ENCODE measurements around the gene CFAP157. TPM values are rescaled to one million over a fixed set of nuclear protein-coding genes. Genes with fewer than 3 reads are reported as not detected.
"Not testable (repeated sequence)": the region's sequence is repeated elsewhere in the genome, so short reads cannot be mapped to it uniquely, and the experiment has no call there.

The CFAP157 gene
- total RNA-seq, 1 donor from 2014 or later = 1.3 TPM

DNA sequence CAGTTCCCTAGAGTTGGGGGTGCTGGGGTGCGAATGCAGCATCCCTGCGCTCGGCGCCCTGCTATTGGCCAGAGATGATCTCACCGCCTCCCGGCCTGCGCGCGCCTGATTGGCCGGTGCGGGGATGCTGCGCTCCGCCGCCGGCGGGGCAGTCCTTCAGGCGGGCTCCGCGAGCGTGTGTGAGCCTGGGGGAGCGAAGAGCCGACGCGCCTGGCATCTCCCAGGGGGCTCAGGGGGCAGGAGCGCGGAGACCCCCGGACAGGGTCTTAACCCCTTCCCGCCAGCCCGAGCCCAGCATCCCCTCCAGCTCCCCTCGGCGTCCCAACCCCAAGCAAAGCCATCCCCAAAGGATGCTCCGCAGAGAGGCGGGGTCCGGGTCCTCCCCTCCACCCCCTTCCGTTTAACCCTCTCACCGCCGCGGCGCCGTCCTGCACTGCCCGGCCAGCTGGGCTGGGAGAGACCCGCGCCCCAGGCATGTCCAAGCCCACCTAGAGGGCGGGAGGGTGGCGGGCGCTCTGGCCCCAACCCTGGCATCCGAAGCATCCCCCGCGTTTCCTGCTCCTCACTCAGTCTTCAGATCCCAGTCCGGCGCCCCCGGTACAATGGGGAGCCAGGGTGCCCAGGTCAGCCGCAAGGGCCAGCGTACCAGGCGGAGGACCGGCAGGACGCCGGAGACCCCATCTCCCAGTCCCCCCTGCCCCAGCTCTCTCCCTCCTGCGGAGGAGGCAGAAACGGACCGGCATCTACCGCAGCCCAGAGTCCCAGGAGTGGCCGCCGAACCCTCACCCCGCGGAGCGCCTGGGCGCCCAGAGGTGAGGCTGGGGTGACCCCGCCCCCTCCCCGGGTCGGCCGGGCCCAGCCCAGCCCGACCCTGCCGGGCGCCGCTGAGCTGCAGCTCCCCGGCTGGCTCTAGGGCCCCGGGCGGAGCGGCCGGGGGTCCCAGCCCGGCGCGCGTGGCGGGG, 47.6 kb downstream of the CFAP157 start:
- Mint-ChIP-seq H3K36me3 (ENCODE audit: insufficient read depth) (no peaks in the 10 kb centered on the region), H3K27ac (no peak overlapping the region), H3K4me3 (ENCODE audit: low read depth) (peak overlapping the region; percentile 37), H3K9me3 (ENCODE audit: low read depth) (no peaks in the 10 kb centered on the region), H3K27me3 (peaks cover 52% of the 10 kb centered on the region), H3K4me1 (ENCODE audit: low read depth) (no peaks in the 10 kb centered on the region)
- no peak for DNase-seq (ENCODE audit: low spot score, unreplicated experiment)
- no peak for TF ChIP-seq CTCF (IDR thresholded peaks at IDR 0.05; ENCODE audit: unreplicated experiment)

GRCh38 chr9:127755061-127756060, 48.6 kb downstream of the CFAP157 start:
- TF ChIP-seq CTCF (IDR thresholded peaks at IDR 0.05; ENCODE audit: unreplicated experiment) = no peak
- H3K27me3 Mint-ChIP-seq = peaks cover 51% of the 10 kb centered on the region
- no peak for DNase-seq (ENCODE audit: low spot score, unreplicated experiment)
- H3K27ac Mint-ChIP-seq = no peak overlapping the region
- H3K36me3 Mint-ChIP-seq (ENCODE audit: insufficient read depth) = no peaks in the 10 kb centered on the region
- no peaks in the 10 kb centered on the region for H3K4me1 Mint-ChIP-seq (ENCODE audit: low read depth)
- peak overlapping the region; percentile 46 for H3K4me3 Mint-ChIP-seq (ENCODE audit: low read depth)
- no peaks in the 10 kb centered on the region for H3K9me3 Mint-ChIP-seq (ENCODE audit: low read depth)

GRCh38 chr9:127756233-127756632, 49.4 kb downstream of the CFAP157 start:
- Mint-ChIP-seq H3K4me1 (ENCODE audit: low read depth) (no peaks in the 10 kb centered on the region), H3K27me3 (peaks cover 49% of the 10 kb centered on the region), H3K9me3 (ENCODE audit: low read depth) (no peaks in the 10 kb centered on the region), H3K36me3 (ENCODE audit: insufficient read depth) (no peaks in the 10 kb centered on the region), H3K27ac (no peak overlapping the region), H3K4me3 (ENCODE audit: low read depth) (no peak overlapping the region)
- no peak for TF ChIP-seq CTCF (IDR thresholded peaks at IDR 0.05; ENCODE audit: unreplicated experiment)
- no peak for DNase-seq (ENCODE audit: low spot score, unreplicated experiment)

- H3K27me3 Mint-ChIP-seq = peaks cover 45% of the 10 kb centered on the region
- not testable (repeated sequence) for H3K9me3 Mint-ChIP-seq (ENCODE audit: low read depth); DNase-seq (ENCODE audit: low spot score, unreplicated experiment); H3K27ac Mint-ChIP-seq; H3K4me3 Mint-ChIP-seq (ENCODE audit: low read depth); H3K4me1 Mint-ChIP-seq (ENCODE audit: low read depth); H3K36me3 Mint-ChIP-seq (ENCODE audit: insufficient read depth)
These were observed 50.0 kb downstream of the CFAP157 start for GRCh38 chr9:127756776-127757175.

DNA sequence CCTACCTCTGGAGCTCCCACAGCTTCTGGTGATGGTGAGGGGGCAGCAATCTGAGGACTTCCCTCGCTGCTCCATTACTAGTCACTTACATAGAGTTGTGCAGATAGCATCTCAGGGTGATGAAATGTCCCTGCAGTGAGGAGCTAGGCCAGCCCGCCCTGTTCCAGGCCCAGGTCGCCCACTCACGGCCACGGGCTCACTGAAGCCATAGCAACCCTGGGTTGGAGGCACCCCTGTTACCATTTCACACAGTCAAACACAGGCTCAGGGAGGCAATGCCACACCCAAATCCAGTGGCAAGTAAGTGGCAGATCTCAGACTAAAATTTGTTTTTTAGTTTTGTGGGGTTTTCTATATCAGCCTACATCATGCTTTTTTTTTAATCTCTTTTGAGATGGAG, 52.1 kb downstream of the CFAP157 start:
- Mint-ChIP-seq H3K4me3 (ENCODE audit: low read depth) (no peak overlapping the region), H3K36me3 (ENCODE audit: insufficient read depth) (no peaks in the 10 kb centered on the region), H3K27ac (no peak overlapping the region), H3K9me3 (ENCODE audit: low read depth) (no peaks in the 10 kb centered on the region), H3K27me3 (peaks cover 40% of the 10 kb centered on the region), H3K4me1 (ENCODE audit: low read depth) (no peaks in the 10 kb centered on the region)
- no peak for DNase-seq (ENCODE audit: low spot score, unreplicated experiment)
- TF ChIP-seq CTCF (IDR thresholded peaks at IDR 0.05; ENCODE audit: unreplicated experiment) = no peak

Measured in progenitor cell of endocrine pancreas (in vitro differentiated cells).